OCI-LY3 (cell line): Measurements from ENCODE around the gene WNT7A.
A peak's percentile ranks its signal among the peaks of the same experiment; 100 is the strongest.

Experiments
- H2AFZ ChIP-seq: fragments of 200-600, 300-600 bp; shearing (Covaris generic); 2 replicates; pipeline ENCODE4 v1.6.0; 2014; ENCODE audit warnings: antibody characterized with exemption, low read depth, low read length
- H3K27ac ChIP-seq: fragments of 200-600, 300-600 bp; sonication (generic); 2 replicates; pipeline ENCODE4 v1.5.1; 2014; ENCODE audit warnings: mild to moderate bottlenecking, low read length, moderate library complexity, mixed read lengths
- H3K27me3 ChIP-seq: fragments of 200-600, 300-600 bp; sonication (generic); 2 replicates; pipeline ENCODE4 v1.6.1; 2014; ENCODE audit warnings: low read depth, low read length, mixed read lengths
- H3K36me3 ChIP-seq: fragments of 200-600, 300-600 bp; sonication (generic); replicated peaks from 2 replicates; pipeline ENCODE3; 2014; ENCODE audit warnings: low read depth, low read length, mixed read lengths
- H3K4me1 ChIP-seq: fragments of 300-600, 200-600 bp; sonication (generic); 2 replicates; pipeline ENCODE4 v1.6.1; 2014; ENCODE audit warnings: low read length, mixed read lengths
- H3K4me2 ChIP-seq: fragments of 200-600, 300-600 bp; sonication (generic); 2 replicates; pipeline ENCODE4 v1.6.1; 2014; ENCODE audit warnings: low read length, mixed read lengths
- H3K4me3 ChIP-seq: fragments of 300-600, 200-600 bp; sonication (generic); 2 replicates; pipeline ENCODE4 v1.5.1; 2014; ENCODE audit warnings: antibody characterized with exemption, mild to moderate bottlenecking, low read length, moderate library complexity
- H3K79me2 ChIP-seq: fragments of 300-600, 200-600 bp; shearing (Covaris generic); 2 replicates; pipeline ENCODE4 v1.6.1; 2014; ENCODE audit warnings: mild to moderate bottlenecking, low read length, mixed read lengths
- H3K9ac ChIP-seq: fragments of 300-600, 200-600 bp; shearing (Covaris generic); 2 replicates; pipeline ENCODE4 v1.6.0; 2014; ENCODE audit warnings: mild to moderate bottlenecking, low read length, moderate library complexity
- H3K9me3 ChIP-seq: fragments of 200-600, 300-600 bp; shearing (Covaris generic); 2 replicates; pipeline ENCODE4 v1.6.1; 2014; ENCODE audit warnings: low read length, mixed read lengths; ENCODE audit not compliant: insufficient read depth
- H4K20me1 ChIP-seq: fragments of 200-600, 300-600 bp; sonication (generic); 2 replicates; pipeline ENCODE4 v1.6.1; 2016; ENCODE audit warnings: low read length, mixed read lengths; ENCODE audit not compliant: insufficient read depth
- CTCF ChIP-seq: fragments of 200-600, 300-600 bp; sonication (generic); IDR thresholded peaks from 2 replicates; pipeline ENCODE4 v1.5.1; 2014; ENCODE audit warnings: antibody characterized with exemption, low read length, low read depth
- EZH2phosphoT487 ChIP-seq: fragments of 200-600 bp; shearing (Covaris generic); IDR thresholded peaks from 2 replicates; pipeline ENCODE4 v1.6.1; 2018; ENCODE audit warnings: antibody characterized with exemption, mixed run types, low read depth

WNT7A gene

GRCh38 chr3:13883681-13884080, 3.8 kb upstream of the WNT7A start:
- H3K79me2 ChIP-seq: no peaks in the 10 kb centered on the region
- no peak overlapping the region for H3K4me3 ChIP-seq
- H2AFZ ChIP-seq: no peak overlapping the region
- H3K9me3 ChIP-seq: no peaks in the 10 kb centered on the region
- no peak overlapping the region for H3K4me2 ChIP-seq
- H3K27me3 ChIP-seq: peaks cover 14% of the 10 kb centered on the region; the same call in 1 of the 2 replicates
- TF ChIP-seq CTCF (no peak), EZH2phosphoT487 (no peak)
- no peak overlapping the region for H3K27ac ChIP-seq
- peaks cover 5% of the 10 kb centered on the region; the same call in 1 of the 2 replicates for H3K4me1 ChIP-seq
- no peaks in the 10 kb centered on the region for H4K20me1 ChIP-seq
- H3K9ac ChIP-seq: no peak overlapping the region
- no peaks in the 10 kb centered on the region for H3K36me3 ChIP-seq

- H3K79me2 ChIP-seq: no peaks in the 10 kb centered on the region
- H3K4me2 ChIP-seq: no peak overlapping the region
- peaks cover 5% of the 10 kb centered on the region; the same call in 1 of the 2 replicates for H3K4me1 ChIP-seq
- no peaks in the 10 kb centered on the region for H4K20me1 ChIP-seq
- no peaks in the 10 kb centered on the region for H3K9me3 ChIP-seq
- no peak overlapping the region for H3K9ac ChIP-seq
- H3K36me3 ChIP-seq: no peaks in the 10 kb centered on the region
- TF ChIP-seq EZH2phosphoT487 (no peak), CTCF (no peak)
- peaks cover 14% of the 10 kb centered on the region; the same call in 1 of the 2 replicates for H3K27me3 ChIP-seq
- no peak overlapping the region for H3K27ac ChIP-seq
- no peak overlapping the region for H2AFZ ChIP-seq
- no peak overlapping the region for H3K4me3 ChIP-seq
Measured at GRCh38 chr3:13882876-13883275, 3.0 kb upstream of the WNT7A start.

GRCh38 chr3:13881536-13882410, 1.9 kb upstream of the WNT7A start:
- H2AFZ ChIP-seq: no peak overlapping the region
- H3K79me2 ChIP-seq: no peaks in the 10 kb centered on the region
- TF ChIP-seq EZH2phosphoT487: no peak
- TF ChIP-seq CTCF: 0 out of 2 replicates have a peak, but pooled peaks have one; percentile 13
- H3K4me2 ChIP-seq: no peak overlapping the region
- H3K9me3 ChIP-seq: no peaks in the 10 kb centered on the region
- no peak overlapping the region for H3K4me3 ChIP-seq
- H3K4me1 ChIP-seq: peaks cover 5% of the 10 kb centered on the region; the same call in 1 of the 2 replicates
- peaks cover 14% of the 10 kb centered on the region; the same call in 1 of the 2 replicates for H3K27me3 ChIP-seq
- no peaks in the 10 kb centered on the region for H4K20me1 ChIP-seq
- no peak overlapping the region for H3K27ac ChIP-seq
- H3K9ac ChIP-seq: no peak overlapping the region
- H3K36me3 ChIP-seq: no peaks in the 10 kb centered on the region

GRCh38 chr3:13880811-13881156, 913 bp upstream of the WNT7A start:
- H4K20me1 ChIP-seq: no peaks in the 10 kb centered on the region
- no peaks in the 10 kb centered on the region for H3K9me3 ChIP-seq
- no peak overlapping the region for H2AFZ ChIP-seq
- no peak overlapping the region for H3K27ac ChIP-seq
- H3K9ac ChIP-seq: no peak overlapping the region
- no peak overlapping the region for H3K4me2 ChIP-seq
- H3K36me3 ChIP-seq: no peaks in the 10 kb centered on the region
- H3K27me3 ChIP-seq: peaks cover 19% of the 10 kb centered on the region; the same call in 1 of the 2 replicates
- H3K4me1 ChIP-seq: peaks cover 5% of the 10 kb centered on the region; the same call in 1 of the 2 replicates
- no peak for TF ChIP-seq CTCF
- no peak for TF ChIP-seq EZH2phosphoT487
- H3K79me2 ChIP-seq: no peaks in the 10 kb centered on the region
- no peak overlapping the region for H3K4me3 ChIP-seq
